Measurements from ENCODE around the gene CEP83.

- TF ChIP-seq NRF1 (conservative IDR thresholded peaks at IDR 0.05 in 1 of 2, IDR thresholded peaks at IDR 0.05 in 1 of 2), result no peak
- TF ChIP-seq TEAD2 (tag; IDR thresholded peaks at IDR 0.05), result no peak
- TF ChIP-seq PYGO2 (tag; IDR thresholded peaks at IDR 0.05), result no peak
- TF ChIP-seq SMC3 (conservative IDR thresholded peaks at IDR 0.05; ENCODE audit: insufficient read depth, low read depth, low read length), result no peak
- TF ChIP-seq ZNF707 (CRISPR knock-in tag; conservative IDR thresholded peaks at IDR 0.05), result no peak
- no peak for TF ChIP-seq CHD2 (IDR thresholded peaks at IDR 0.05; ENCODE audit: low read depth, low read length)
- TF ChIP-seq POLR2A (conservative IDR thresholded peaks at IDR 0.05), result no peak
- TF ChIP-seq HNRNPL (IDR thresholded peaks at IDR 0.05; ENCODE audit: low read depth, low read length), result no peak
- no peak for TF ChIP-seq CTCF (IDR thresholded peaks at IDR 0.05 in 2 of 3, conservative IDR thresholded peaks at IDR 0.05 in 1 of 3; ENCODE audit: insufficient read depth in 2 of 3, low read depth in 1 of 3, low read length in 3 of 3)
These were observed 30.0 kb downstream of the CEP83 start for GRCh38 chr12:94429633-94430032.

All from K562 (cell line).